Endothelial cell of umbilical vein (primary cell): Measurements from ENCODE around the gene YWHAQ. TPM values are rescaled to one million over a fixed set of nuclear protein-coding genes. Genes with fewer than 3 reads are reported as not detected.

ENCODE experiments used
- BruUV-seq: library from RNA; stranded (reverse); fragments of 400-500 nt; replicated peaks from 2 replicates; lab custom pipeline; 2021; lab: Mats Ljungman, UMichigan
- CTCF ChIA-PET: fragments of 300-600, 350-600 bp; sonication (Branson Sonifier 250); formaldehyde crosslinking; loops from one replicate; lab custom pipeline; 2021; ENCODE audit warnings: antibody characterized with exemption, inconsistent platforms; lab: Charles Lee
- POLR2A ChIA-PET: fragments of 300-600, 350-600 bp; sonication (Branson Sonifier 250); formaldehyde crosslinking; loops from one replicate; lab custom pipeline; 2021; ENCODE audit warnings: antibody characterized with exemption, inconsistent platforms; lab: Charles Lee
- DNase-seq: peaks from one replicate; pipeline ENCODE4 v3.0.0-alpha.2; 2011; ENCODE audit warnings: low read depth, low spot score
- FAIRE-seq: peaks from 2 replicates; lab custom pipeline; 2011; peaks lifted over from hg19 to GRCh38; lab: Jason Lieb, UNC
- H2AFZ ChIP-seq: 2 replicates; pipeline ENCODE4 v1.6.0; 2012; ENCODE audit warnings: low read depth, low read length, control low read depth, inconsistent platforms
- H3K27ac ChIP-seq: 2 replicates; pipeline ENCODE4 v1.5.1; 2011; ENCODE audit warnings: low read depth, mild to moderate bottlenecking, control low read depth, low read length, moderate library complexity; ENCODE audit not compliant: insufficient read depth
- H3K27me3 ChIP-seq, 2 experiments: 2 replicates each; pipeline versions ENCODE4 v1.6.0 to v1.6.1; 2011; ENCODE audit warnings: low read length in 2 of 2, mixed read lengths in 1 of 2; ENCODE audit not compliant: control insufficient read depth in 2 of 2, insufficient read depth in 2 of 2
- H3K36me3 ChIP-seq, 2 experiments: 2 replicates in 1 of 2; 3 replicates in 1 of 2; pipeline ENCODE4 v1.5.1; 2011; ENCODE audit warnings: low read length in 2 of 2, mild to moderate bottlenecking in 1 of 2, moderate library complexity in 1 of 2; ENCODE audit not compliant: control insufficient read depth in 2 of 2, insufficient read depth in 2 of 2; ENCODE audit errors: extremely low read depth in 1 of 2
- H3K4me1 ChIP-seq: 3 replicates; pipeline ENCODE4 v1.5.1; 2011; ENCODE audit warnings: mild to moderate bottlenecking, low read length; ENCODE audit not compliant: control insufficient read depth, insufficient read depth; ENCODE audit errors: extremely low read depth
- H3K4me2 ChIP-seq: 2 replicates; pipeline ENCODE4 v1.6.1; 2011; ENCODE audit warnings: low read length, control low read depth, mixed read lengths; ENCODE audit not compliant: insufficient read depth
- H3K4me3 ChIP-seq, 3 experiments: fragments of 200-600 bp in 1 of 3; sonication (generic), shearing (Covaris generic) in 1 of 3; replicated peaks in 1 of 3; 2 replicates each; pipeline ENCODE4 v1.5.1; 2011 to 2016; ENCODE audit warnings: control low read depth in 3 of 3, low read length in 3 of 3, mild to moderate bottlenecking in 2 of 3, inconsistent platforms in 1 of 3, low read depth in 1 of 3, moderate library complexity in 1 of 3; ENCODE audit not compliant: insufficient read depth in 1 of 3
- H3K79me2 ChIP-seq: 2 replicates; pipeline ENCODE4 v1.6.0; 2012; ENCODE audit warnings: low read length, inconsistent platforms; ENCODE audit not compliant: control insufficient read depth, insufficient read depth
- H3K9ac ChIP-seq: replicated peaks from 2 replicates; pipeline ENCODE3; 2011; ENCODE audit warnings: low read length, control low read depth; ENCODE audit not compliant: insufficient read depth; ENCODE audit errors: extremely low read depth
- H3K9me1 ChIP-seq: replicated peaks from 3 replicates; pipeline ENCODE4 v1.6.0; 2011; ENCODE audit warnings: mild to moderate bottlenecking, low read length; ENCODE audit not compliant: control insufficient read depth, insufficient read depth; ENCODE audit errors: extremely low read depth
- H3K9me3 ChIP-seq: replicated peaks from 2 replicates; pipeline ENCODE4 v1.5.1; 2012; ENCODE audit warnings: low read length, inconsistent platforms; ENCODE audit not compliant: control insufficient read depth, insufficient read depth
- H4K20me1 ChIP-seq: replicated peaks from 2 replicates; pipeline ENCODE3; 2011; ENCODE audit warnings: mild to moderate bottlenecking, low read length; ENCODE audit not compliant: control insufficient read depth, insufficient read depth; ENCODE audit errors: extremely low read depth
- CTCF ChIP-seq, 2 donors: IDR thresholded peaks; 1 replicate in 1 of 2; 2 replicates in 1 of 2; pipeline ENCODE4 v1.5.1; 2011; ENCODE audit warnings: low read length in 2 of 2, mild to moderate bottlenecking in 2 of 2, moderate library complexity in 2 of 2, control low read depth in 1 of 2, inconsistent platforms in 1 of 2, low read depth in 1 of 2; ENCODE audit not compliant: insufficient read depth in 1 of 2; ENCODE audit errors: extremely low read depth in 1 of 2
- EZH2 ChIP-seq: IDR thresholded peaks from 2 replicates; pipeline ENCODE4 v1.6.1; 2012; ENCODE audit warnings: borderline replicate concordance, low read depth, mild to moderate bottlenecking, moderate library complexity, low read length, inconsistent platforms; ENCODE audit not compliant: severe bottlenecking
- FOS ChIP-seq: IDR thresholded peaks from 2 replicates; pipeline ENCODE4 v1.6.1; 2011; ENCODE audit warnings: mild to moderate bottlenecking, low read length, moderate library complexity, borderline replicate concordance; ENCODE audit not compliant: insufficient read depth
- GATA2 ChIP-seq: IDR thresholded peaks from 2 replicates; pipeline ENCODE4 v1.7.0; 2011; ENCODE audit warnings: low read depth, mild to moderate bottlenecking, moderate library complexity, mixed read lengths, low read length; ENCODE audit not compliant: insufficient read length, insufficient read depth
- JUN ChIP-seq: IDR thresholded peaks from 2 replicates; pipeline ENCODE4 v1.6.1; 2011; ENCODE audit warnings: borderline replicate concordance, low read depth; ENCODE audit not compliant: insufficient read length, insufficient read depth
- MAX ChIP-seq: IDR thresholded peaks from 2 replicates; pipeline ENCODE4 v1.6.1; 2011; ENCODE audit not compliant: insufficient read depth, insufficient read length
- MYC ChIP-seq: IDR thresholded peaks from one replicate; pipeline ENCODE4 v1.6.1; 2011; ENCODE audit warnings: mild to moderate bottlenecking, low read depth, low read length
- POLR2A ChIP-seq: IDR thresholded peaks from 2 replicates; pipeline ENCODE4 v1.6.1; 2012; ENCODE audit warnings: low read depth, mild to moderate bottlenecking, control low read depth, low read length
- POLR2AphosphoS5 ChIP-seq: IDR thresholded peaks from 2 replicates; pipeline ENCODE4 v1.6.1; 2012; ENCODE audit warnings: low read depth, mild to moderate bottlenecking, control low read depth, low read length, moderate library complexity; ENCODE audit not compliant: insufficient read depth
- dilution Hi-C: fragments of 300-500 bp; cut with MboI; formaldehyde crosslinking; loops from one replicate; pipeline ENCODE4 v1.15.0; 2019; ENCODE audit warnings: low sequenced_read_pairs; ENCODE audit not compliant: extremely low pct_ligation_motif_present
- intact Hi-C: fragments of 100-400 bp; cut with micrococcal nuclease; formaldehyde crosslinking; loops from one replicate; pipeline ENCODE4 v1.10.0; 2022
- polyA plus RNA-seq, 4 experiments: library from polyadenylated mRNA; depleted of rRNA in 3 of 4; stranded (reverse) in 3 of 4; unstranded in 1 of 4; fragments of >200 nt; gene quantifications; 2 replicates each; pipeline versions ENCODE4 v1.2.1 to v1.2.3, GENCODE V29; 2011 to 2012; ENCODE audit warnings: missing spikeins in 1 of 4
- total RNA-seq: library from RNA; stranded (reverse); gene quantifications from 2 replicates; pipeline ENCODE4 v1.2.3, GENCODE V29; 2021

The YWHAQ gene
- total and polyA plus RNA-seq, 2 donors (not counting 3 experiments of a cell fraction or from before 2014, with no cell fraction given): 217 to 456 TPM

DNA sequence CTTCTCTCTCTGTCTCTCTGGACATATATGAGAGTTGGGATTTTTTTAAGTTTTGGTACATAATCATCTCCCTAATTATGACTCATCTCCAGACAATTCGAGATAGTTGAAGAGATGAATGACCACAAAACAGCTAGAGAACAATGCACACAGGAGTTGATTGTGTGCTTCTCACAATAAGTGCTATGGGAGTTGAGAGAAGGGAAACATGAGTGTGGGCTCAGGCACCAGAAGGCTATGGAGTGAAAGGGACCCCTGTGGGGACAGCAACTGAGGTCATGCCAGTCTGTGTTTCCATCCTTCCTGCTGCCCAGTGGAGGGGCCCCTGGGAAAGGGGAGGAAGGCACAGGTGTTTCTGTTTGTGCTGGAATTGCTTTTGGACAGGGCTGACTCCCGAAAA, 6.5 kb upstream of the YWHAQ start:
- CTCF ChIA-PET: interaction anchor here (0.8 to 3.1 kb wide), 4 partner anchors 38 to 133 kb away, joined by 3 to 17 read pairs (median 4); no protein-coding TSS in a partner anchor
- TF ChIP-seq GATA2 (peak; percentile 59), MAX (no peak), JUN (peak; percentile 80), FOS (peak; percentile 74), EZH2 (no peak), POLR2AphosphoS5 (no peak), MYC (no peak), POLR2A (no peak), CTCF (IDR thresholded peaks at IDR 0.05; ENCODE audit: extremely low read depth in 1 of 2, insufficient read depth in 1 of 2, low read depth in 1 of 2, low read length in 2 of 2) (no peak)
- no TSS peak for BruUV-seq
- no peaks in the 10 kb centered on the region for H4K20me1 ChIP-seq
- intact Hi-C loops (loop anchor here (10.0 kb wide), 1 partner anchor 407 kb away; the partner anchor contains the start of gene KLF11), dilution Hi-C loops (no loop called here)
- POLR2A ChIA-PET: interaction anchor here (1.8 kb wide), 1 partner anchor 8 kb away, joined by 10 read pairs; the partner anchor contains the start of gene YWHAQ
- DNase-seq (peak; percentile 36), FAIRE-seq (no peak)
- no peak overlapping the region for H3K27ac ChIP-seq
- peaks cover 0 to 2% of the 10 kb centered on the region in 2 experiments for H3K27me3 ChIP-seq
- H3K4me2 ChIP-seq: no peak overlapping the region
- no peak overlapping the region for H2AFZ ChIP-seq
- H3K9me1 ChIP-seq: no peaks in the 10 kb centered on the region
- no peaks in the 10 kb centered on the region for H3K9me3 ChIP-seq
- no peak overlapping the region for H3K9ac ChIP-seq
- H3K79me2 ChIP-seq: no peaks in the 10 kb centered on the region
- peaks cover 19% of the 10 kb centered on the region for H3K4me1 ChIP-seq
- no peaks in the 10 kb centered on the region for H3K36me3 ChIP-seq
- no peak overlapping the region for H3K4me3 ChIP-seq
